H1 (cell line): Measurements from ENCODE around the gene ZSCAN22.

ENCODE experiments used
- ATF3 ChIP-seq: IDR thresholded peaks from 2 replicates; pipeline ENCODE4 v1.6.1; 2011; ENCODE audit warnings: low read depth, mild to moderate bottlenecking, low read length; ENCODE audit not compliant: insufficient read depth
- BACH1 ChIP-seq: IDR thresholded peaks from 2 replicates; pipeline ENCODE4 v1.6.1; 2012; ENCODE audit warnings: low read length, improper control_type of control experiment
- EZH2 ChIP-seq: fragments of 200-600 bp; sonication (generic); IDR thresholded peaks from 2 replicates; pipeline ENCODE4 v1.7.1; 2012; ENCODE audit warnings: low read depth, mild to moderate bottlenecking, moderate library complexity, low read length, inconsistent platforms; ENCODE audit not compliant: severe bottlenecking
- JUN ChIP-seq: IDR thresholded peaks from 2 replicates; pipeline ENCODE4 v1.6.1; 2011; ENCODE audit warnings: low read depth, mild to moderate bottlenecking, improper control_type of control experiment, low read length
- MAFK ChIP-seq: IDR thresholded peaks from 2 replicates; pipeline ENCODE4 v1.6.1; 2012; ENCODE audit warnings: low read depth, mild to moderate bottlenecking, improper control_type of control experiment, low read length
- POLR2AphosphoS5 ChIP-seq: IDR thresholded peaks from 2 replicates; pipeline ENCODE4 v1.6.1; 2011; ENCODE audit warnings: low read depth, low read length
- RAD21 ChIP-seq, 2 experiments: IDR thresholded peaks in 1 of 2; conservative IDR thresholded peaks in 1 of 2; 2 replicates each; pipeline ENCODE4 v1.6.1; 2011; ENCODE audit warnings: low read depth in 2 of 2, low read length in 2 of 2, improper control_type of control experiment in 1 of 2, inconsistent platforms in 1 of 2, mild to moderate bottlenecking in 1 of 2, moderate library complexity in 1 of 2
- SIN3A ChIP-seq, 2 experiments: IDR thresholded peaks in 1 of 2; conservative IDR thresholded peaks in 1 of 2; 2 replicates each; pipeline ENCODE4 v1.6.1; 2011 to 2012; ENCODE audit warnings: low read length in 2 of 2, improper control_type of control experiment in 1 of 2, low read depth in 1 of 2, mild to moderate bottlenecking in 1 of 2
- SP1 ChIP-seq: IDR thresholded peaks from 2 replicates; pipeline ENCODE4 v1.6.1; 2011; ENCODE audit warnings: low read depth, low read length
- SRF ChIP-seq: IDR thresholded peaks from 2 replicates; pipeline ENCODE4 v1.6.1; 2011; ENCODE audit warnings: mild to moderate bottlenecking, low read depth, low read length, moderate library complexity
- SUZ12 ChIP-seq: fragments of 200-600 bp; sonication (generic); IDR thresholded peaks from 2 replicates; pipeline ENCODE4 v1.6.1; 2012; ENCODE audit warnings: mild to moderate bottlenecking, inconsistent platforms, low read length, moderate library complexity, mixed read lengths
- TCF12 ChIP-seq: IDR thresholded peaks from 2 replicates; pipeline ENCODE4 v1.6.1; 2011; ENCODE audit warnings: low read depth, mild to moderate bottlenecking, low read length
- TF ChIP-seq, protein P1 (sequence below), 3 experiments: IDR thresholded peaks; 1 replicate in 2 of 3; 2 replicates in 1 of 3; pipeline versions ENCODE4 v1.5.1 to v1.6.1; 2011; ENCODE audit warnings: low read length in 3 of 3, mild to moderate bottlenecking in 3 of 3, inconsistent platforms in 2 of 3, low read depth in 1 of 3, moderate library complexity in 1 of 3; ENCODE audit not compliant: insufficient read depth in 1 of 3; ENCODE audit errors: control extremely low read depth in 1 of 3
- TF ChIP-seq, protein P2 (sequence below): IDR thresholded peaks from 2 replicates; pipeline ENCODE4 v1.6.1; 2011; ENCODE audit warnings: low read length, improper control_type of control experiment

GRCh38 chr19:58336216-58336615 is 9.4 kb downstream of the ZSCAN22 start:
- TF ChIP-seq POLR2AphosphoS5 (no peak), BACH1 (no peak), SUZ12 (no peak), SIN3A (conservative IDR thresholded peaks at IDR 0.05 in 1 of 2, IDR thresholded peaks at IDR 0.05 in 1 of 2; ENCODE audit: low read depth in 1 of 2, low read length in 2 of 2) (no peak), RAD21 (IDR thresholded peaks at IDR 0.05 in 1 of 2, conservative IDR thresholded peaks at IDR 0.05 in 1 of 2; ENCODE audit: low read depth in 2 of 2, low read length in 2 of 2) (no peak), MAFK (no peak), ATF3 (no peak), SP1 (no peak), TCF12 (no peak), EZH2 (no peak), SRF (no peak), JUN (no peak)
- TF ChIP-seq, protein P1, sequence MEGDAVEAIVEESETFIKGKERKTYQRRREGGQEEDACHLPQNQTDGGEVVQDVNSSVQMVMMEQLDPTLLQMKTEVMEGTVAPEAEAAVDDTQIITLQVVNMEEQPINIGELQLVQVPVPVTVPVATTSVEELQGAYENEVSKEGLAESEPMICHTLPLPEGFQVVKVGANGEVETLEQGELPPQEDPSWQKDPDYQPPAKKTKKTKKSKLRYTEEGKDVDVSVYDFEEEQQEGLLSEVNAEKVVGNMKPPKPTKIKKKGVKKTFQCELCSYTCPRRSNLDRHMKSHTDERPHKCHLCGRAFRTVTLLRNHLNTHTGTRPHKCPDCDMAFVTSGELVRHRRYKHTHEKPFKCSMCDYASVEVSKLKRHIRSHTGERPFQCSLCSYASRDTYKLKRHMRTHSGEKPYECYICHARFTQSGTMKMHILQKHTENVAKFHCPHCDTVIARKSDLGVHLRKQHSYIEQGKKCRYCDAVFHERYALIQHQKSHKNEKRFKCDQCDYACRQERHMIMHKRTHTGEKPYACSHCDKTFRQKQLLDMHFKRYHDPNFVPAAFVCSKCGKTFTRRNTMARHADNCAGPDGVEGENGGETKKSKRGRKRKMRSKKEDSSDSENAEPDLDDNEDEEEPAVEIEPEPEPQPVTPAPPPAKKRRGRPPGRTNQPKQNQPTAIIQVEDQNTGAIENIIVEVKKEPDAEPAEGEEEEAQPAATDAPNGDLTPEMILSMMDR (IDR thresholded peaks at IDR 0.05; ENCODE audit: control extremely low read depth in 1 of 3, insufficient read depth in 1 of 3, low read depth in 1 of 3, low read length in 3 of 3) = no peak
- TF ChIP-seq, protein P2, sequence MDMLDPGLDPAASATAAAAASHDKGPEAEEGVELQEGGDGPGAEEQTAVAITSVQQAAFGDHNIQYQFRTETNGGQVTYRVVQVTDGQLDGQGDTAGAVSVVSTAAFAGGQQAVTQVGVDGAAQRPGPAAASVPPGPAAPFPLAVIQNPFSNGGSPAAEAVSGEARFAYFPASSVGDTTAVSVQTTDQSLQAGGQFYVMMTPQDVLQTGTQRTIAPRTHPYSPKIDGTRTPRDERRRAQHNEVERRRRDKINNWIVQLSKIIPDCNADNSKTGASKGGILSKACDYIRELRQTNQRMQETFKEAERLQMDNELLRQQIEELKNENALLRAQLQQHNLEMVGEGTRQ = no peak
